Kidney (tissue), 14 donors: ENCODE data around the gene MRTFA. TPM values are rescaled to one million over a fixed set of nuclear protein-coding genes. Genes with fewer than 3 reads are reported as not detected.
A peak's percentile ranks its signal among the peaks of the same experiment; 100 is the strongest.

Source experiments
- DNase-seq, 5 donors: peaks; one replicate each; pipeline ENCODE4 v3.0.0-alpha.2; 2013 to 2020
- FAIRE-seq: peaks from 2 replicates; lab custom pipeline; 2012; peaks lifted over from hg19 to GRCh38; lab: Jason Lieb, UNC
- H3K27ac ChIP-seq, 2 donors: one replicate each; pipeline ENCODE4 v1.7.0; 2013; ENCODE audit warnings: low read depth in 2 of 2, low read length in 2 of 2, inconsistent platforms in 1 of 2
- H3K27me3 ChIP-seq: one replicate; pipeline ENCODE4 v1.7.1; 2013; ENCODE audit warnings: low read length, inconsistent platforms; ENCODE audit not compliant: control insufficient read depth, insufficient read depth
- H3K36me3 ChIP-seq, 3 donors: one replicate each; pipeline versions ENCODE4 v1.7.0 to v1.7.1; 2013; ENCODE audit warnings: low read length in 3 of 3, control low read depth in 1 of 3, inconsistent platforms in 1 of 3; ENCODE audit not compliant: insufficient read depth in 3 of 3, control insufficient read depth in 2 of 3
- H3K4me1 ChIP-seq, 3 donors: one replicate each; pipeline versions ENCODE4 v1.7.0 to v1.7.1; 2013; ENCODE audit warnings: low read length in 3 of 3, inconsistent platforms in 1 of 3, low read depth in 1 of 3; ENCODE audit not compliant: control insufficient read depth in 2 of 3, insufficient read depth in 2 of 3
- H3K4me3 ChIP-seq, 3 donors: one replicate each; pipeline versions ENCODE4 v1.7.0 to v1.8.1; 2013; ENCODE audit warnings: low read length in 3 of 3, control low read depth in 1 of 3, inconsistent platforms in 1 of 3
- H3K9ac ChIP-seq, 3 donors: one replicate each; pipeline versions ENCODE4 v1.7.0 to v1.7.1; 2013; ENCODE audit warnings: low read length in 3 of 3, control low read depth in 1 of 3, inconsistent platforms in 1 of 3
- H3K9me3 ChIP-seq, 3 donors: one replicate each; pipeline versions ENCODE4 v1.7.0 to v1.7.1; 2013; ENCODE audit warnings: low read length in 3 of 3, control low read depth in 1 of 3, inconsistent platforms in 1 of 3; ENCODE audit not compliant: control insufficient read depth in 2 of 3, insufficient read depth in 1 of 3
- CTCF ChIP-seq: IDR thresholded peaks from 3 replicates; pipeline ENCODE4 v1.5.1; 2012; ENCODE audit warnings: mild to moderate bottlenecking, moderate library complexity, borderline replicate concordance; ENCODE audit not compliant: insufficient read depth; ENCODE audit errors: extremely low read depth
- intact Hi-C: fragments of 100-400 bp; cut with DNase I; formaldehyde crosslinking; loops from one replicate; pipeline ENCODE4 v1.11.1; 2022
- polyA plus RNA-seq: library from polyadenylated mRNA; stranded (reverse); fragments of 350-450 nt; fragmentation: Illumina TruSeq; extraction: RNeasy Lipid Tissue Mini Kit (QIAGEN cat#74804); gene quantifications from one replicate; pipeline ENCODE4 v1.2.3, GENCODE V29; 2014; ENCODE audit warnings: low read depth, low replicate concordance; ENCODE audit not compliant: insufficient read depth
- total RNA-seq: library from RNA; stranded (reverse); fragmentation: NEBNext Ultra II Directional; extraction: Animal tissue kit (Norgen Biotek cat#: 25700); gene quantifications from one replicate; pipeline ENCODE4 v1.2.1, GENCODE V29; 2021
- donor health status: control.
- donor health status: control.
- donor health status: control.
- donor health status: control.
- donor health status: control.
- donor health status: DM: yes; HTN: yes; CAD: no.
- donor health status: Normal renal cell carcinoma (clear cell type).

MRTFA gene
- total and polyA plus RNA-seq, 2 donors from 2014 or later = 12.5 to 59.9 TPM

GRCh38 chr22:40485813-40486667 is 150.5 kb downstream of the MRTFA start:
- Histone ChIP-seq H3K27me3 (no peaks in the 10 kb centered on the region), H3K4me1 (peaks cover 0 to 9% (median 7%) of the 10 kb centered on the region in 3 donors), H3K36me3 (no peaks in the 10 kb centered on the region), H3K27ac (no peak overlapping the region), H3K9ac (no peak overlapping the region), H3K4me3 (no peak overlapping the region), H3K9me3 (no peaks in the 10 kb centered on the region)
- DNase-seq = no peak
- intact Hi-C loops = no loop called here
- TF ChIP-seq CTCF = no peak
- FAIRE-seq = no peak

GRCh38 chr22:40484906-40485669 is 151.4 kb downstream of the MRTFA start:
- Histone ChIP-seq H3K36me3 (no peaks in the 10 kb centered on the region), H3K9ac (no peak overlapping the region), H3K9me3 (no peaks in the 10 kb centered on the region), H3K4me3 (no peak overlapping the region), H3K27ac (no peak overlapping the region), H3K27me3 (no peaks in the 10 kb centered on the region), H3K4me1 (peaks cover 0 to 9% (median 7%) of the 10 kb centered on the region in 3 donors)
- intact Hi-C loops = no loop called here
- no peak for TF ChIP-seq CTCF
- FAIRE-seq (no peak), DNase-seq (peak in 4 of 5 donors; percentile 73 to 94 (median 86))

GRCh38 chr22:40482886-40483285 is 153.6 kb downstream of the MRTFA start:
- no peak for TF ChIP-seq CTCF
- intact Hi-C loops = no loop called here
- no peak for FAIRE-seq
- H3K4me3 ChIP-seq = no peak overlapping the region
- no peaks in the 10 kb centered on the region for H3K27me3 ChIP-seq
- H3K9me3 ChIP-seq = no peaks in the 10 kb centered on the region
- peaks cover 0 to 9% (median 7%) of the 10 kb centered on the region in 3 donors for H3K4me1 ChIP-seq
- H3K36me3 ChIP-seq = no peaks in the 10 kb centered on the region
- no peak overlapping the region for H3K9ac ChIP-seq
- DNase-seq = no peak
- H3K27ac ChIP-seq = no peak overlapping the region
